Neural cell (in vitro differentiated cells): ENCODE measurements around the gene AZU1. TPM values are rescaled to one million over a fixed set of nuclear protein-coding genes. Genes with fewer than 3 reads are reported as not detected.

ENCODE experiments used
- H2AFZ ChIP-seq: fragments of 200-600, 300-800 bp; sonication (generic), shearing (Covaris generic); 2 replicates; pipeline ENCODE4 v1.6.0; 2014; ENCODE audit warnings: low read depth, mild to moderate bottlenecking, antibody characterized with exemption, low read length, moderate library complexity
- H3F3A ChIP-seq: fragments of 200-600 bp; shearing (Covaris generic); 2 replicates; pipeline ENCODE4 v1.6.1; 2016; ENCODE audit warnings: mild to moderate bottlenecking, moderate library complexity, mixed read lengths, antibody characterized with exemption, low read length; ENCODE audit not compliant: insufficient read depth, poor library complexity, severe bottlenecking
- H3K27ac ChIP-seq: fragments of 200-600, 300-800 bp; sonication (generic), shearing (Covaris generic); 2 replicates; pipeline ENCODE4 v1.5.1; 2014; ENCODE audit warnings: mild to moderate bottlenecking, low read length, moderate library complexity
- H3K27me3 ChIP-seq: fragments of 300-800, 200-600 bp; sonication (generic), shearing (Covaris generic); 2 replicates; pipeline ENCODE4 v1.6.0; 2014; ENCODE audit warnings: mild to moderate bottlenecking, low read depth, low read length, moderate library complexity; ENCODE audit not compliant: insufficient read depth
- H3K36me3 ChIP-seq: fragments of 300-800, 200-600 bp; sonication (generic), shearing (Covaris generic); 2 replicates; pipeline ENCODE4 v1.5.1; 2014; ENCODE audit warnings: mild to moderate bottlenecking, antibody characterized with exemption, low read length, moderate library complexity; ENCODE audit not compliant: insufficient read depth
- H3K4me2 ChIP-seq: fragments of 300-800, 200-600 bp; sonication (generic), shearing (Covaris generic); 2 replicates; pipeline ENCODE4 v1.6.0; 2014; ENCODE audit warnings: mild to moderate bottlenecking, low read length
- H3K4me3 ChIP-seq: fragments of 300-800, 200-600 bp; sonication (generic), shearing (Covaris generic); 2 replicates; pipeline ENCODE4 v1.5.1; 2014; ENCODE audit warnings: mild to moderate bottlenecking, low read length, moderate library complexity
- H3K79me2 ChIP-seq: fragments of 200-600 bp; shearing (Covaris generic); replicated peaks from 2 replicates; pipeline ENCODE4 v1.6.0; 2014; ENCODE audit warnings: mild to moderate bottlenecking, low read length, moderate library complexity; ENCODE audit not compliant: insufficient read depth
- H3K9ac ChIP-seq: fragments of 300-800, 200-600 bp; sonication (generic), shearing (Covaris generic); 2 replicates; pipeline ENCODE4 v1.6.1; 2016; ENCODE audit warnings: mild to moderate bottlenecking, low read length, mixed read lengths
- H3K9me2 ChIP-seq: fragments of 200-600 bp; shearing (Covaris generic); 2 replicates; pipeline ENCODE4 v1.6.1; 2016; ENCODE audit warnings: mild to moderate bottlenecking, low read length, mixed read lengths; ENCODE audit not compliant: insufficient read depth
- H3K9me3 ChIP-seq: fragments of 200-600, 300-800 bp; sonication (generic), shearing (Covaris generic); 2 replicates; pipeline ENCODE4 v1.6.1; 2016; ENCODE audit warnings: mild to moderate bottlenecking, mixed run types, low read length, moderate library complexity, mixed read lengths
- H4K20me1 ChIP-seq: fragments of 200-600 bp; shearing (Covaris generic); 2 replicates; pipeline ENCODE4 v1.6.1; 2016; ENCODE audit warnings: mild to moderate bottlenecking, mixed run types; ENCODE audit not compliant: insufficient read depth
- CTCF ChIP-seq: fragments of 450-650 bp; IDR thresholded peaks from 2 replicates; pipeline ENCODE4 v1.5.1; 2014; ENCODE audit warnings: antibody characterized with exemption, mild to moderate bottlenecking, moderate library complexity; ENCODE audit not compliant: poor library complexity, severe bottlenecking
- EP300 ChIP-seq: fragments of 450-650 bp; conservative IDR thresholded peaks from 2 replicates; pipeline ENCODE4 v1.6.1; 2014; ENCODE audit warnings: antibody characterized with exemption, mild to moderate bottlenecking, moderate library complexity; ENCODE audit not compliant: poor library complexity, severe bottlenecking
- EZH2 ChIP-seq: fragments of 200-600, 300-800 bp; shearing (Covaris generic), sonication (generic); IDR thresholded peaks from 2 replicates; pipeline ENCODE4 v1.6.1; 2014; ENCODE audit warnings: antibody characterized with exemption, low read length, borderline replicate concordance, mild to moderate bottlenecking; ENCODE audit not compliant: insufficient read depth, poor library complexity, severe bottlenecking
- MXI1 ChIP-seq: fragments of 450-650 bp; conservative IDR thresholded peaks from 2 replicates; pipeline ENCODE4 v1.6.1; 2014; ENCODE audit warnings: antibody characterized with exemption, mild to moderate bottlenecking; ENCODE audit not compliant: poor library complexity, severe bottlenecking
- POLR2AphosphoS5 ChIP-seq: IDR thresholded peaks from 2 replicates; pipeline ENCODE4 v1.6.1; 2012
- RAD21 ChIP-seq: fragments of 450-650 bp; conservative IDR thresholded peaks from 2 replicates; pipeline ENCODE4 v1.6.1; 2014; ENCODE audit warnings: antibody characterized with exemption, mild to moderate bottlenecking, moderate library complexity
- SMC3 ChIP-seq: fragments of 450-650 bp; conservative IDR thresholded peaks from 2 replicates; pipeline ENCODE4 v1.6.1; 2014; ENCODE audit warnings: antibody characterized with exemption, mild to moderate bottlenecking, moderate library complexity; ENCODE audit not compliant: poor library complexity
- TAF1 ChIP-seq: IDR thresholded peaks from 2 replicates; pipeline ENCODE4 v1.6.1; 2012; ENCODE audit warnings: low read depth
- polyA plus RNA-seq: library from polyadenylated mRNA; depleted of rRNA; stranded (reverse); fragments of >200 nt; gene quantifications from 2 replicates; pipeline ENCODE4 v1.2.3, GENCODE V29; 2014
- TF ChIP-seq, protein P1 (sequence below): IDR thresholded peaks from 2 replicates; pipeline ENCODE4 v1.6.1; 2012; ENCODE audit warnings: borderline replicate concordance

Gene AZU1
- polyA plus RNA-seq, 1 donor from 2014 or later: 1.1 TPM

- H3K79me2 ChIP-seq: peaks cover 42% of the 10 kb centered on the region
- H3K4me2 ChIP-seq: no peak overlapping the region
- peak overlapping the region; percentile 90 for H3K27ac ChIP-seq
- peak overlapping the region; percentile 88 for H3K9ac ChIP-seq
- no peaks in the 10 kb centered on the region for H3K9me3 ChIP-seq
- peak overlapping the region; percentile 75 for H3K4me3 ChIP-seq
- TF ChIP-seq, protein P1, sequence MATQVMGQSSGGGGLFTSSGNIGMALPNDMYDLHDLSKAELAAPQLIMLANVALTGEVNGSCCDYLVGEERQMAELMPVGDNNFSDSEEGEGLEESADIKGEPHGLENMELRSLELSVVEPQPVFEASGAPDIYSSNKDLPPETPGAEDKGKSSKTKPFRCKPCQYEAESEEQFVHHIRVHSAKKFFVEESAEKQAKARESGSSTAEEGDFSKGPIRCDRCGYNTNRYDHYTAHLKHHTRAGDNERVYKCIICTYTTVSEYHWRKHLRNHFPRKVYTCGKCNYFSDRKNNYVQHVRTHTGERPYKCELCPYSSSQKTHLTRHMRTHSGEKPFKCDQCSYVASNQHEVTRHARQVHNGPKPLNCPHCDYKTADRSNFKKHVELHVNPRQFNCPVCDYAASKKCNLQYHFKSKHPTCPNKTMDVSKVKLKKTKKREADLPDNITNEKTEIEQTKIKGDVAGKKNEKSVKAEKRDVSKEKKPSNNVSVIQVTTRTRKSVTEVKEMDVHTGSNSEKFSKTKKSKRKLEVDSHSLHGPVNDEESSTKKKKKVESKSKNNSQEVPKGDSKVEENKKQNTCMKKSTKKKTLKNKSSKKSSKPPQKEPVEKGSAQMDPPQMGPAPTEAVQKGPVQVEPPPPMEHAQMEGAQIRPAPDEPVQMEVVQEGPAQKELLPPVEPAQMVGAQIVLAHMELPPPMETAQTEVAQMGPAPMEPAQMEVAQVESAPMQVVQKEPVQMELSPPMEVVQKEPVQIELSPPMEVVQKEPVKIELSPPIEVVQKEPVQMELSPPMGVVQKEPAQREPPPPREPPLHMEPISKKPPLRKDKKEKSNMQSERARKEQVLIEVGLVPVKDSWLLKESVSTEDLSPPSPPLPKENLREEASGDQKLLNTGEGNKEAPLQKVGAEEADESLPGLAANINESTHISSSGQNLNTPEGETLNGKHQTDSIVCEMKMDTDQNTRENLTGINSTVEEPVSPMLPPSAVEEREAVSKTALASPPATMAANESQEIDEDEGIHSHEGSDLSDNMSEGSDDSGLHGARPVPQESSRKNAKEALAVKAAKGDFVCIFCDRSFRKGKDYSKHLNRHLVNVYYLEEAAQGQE: peak; percentile 13
- TF ChIP-seq SMC3: no peak
- no peak for TF ChIP-seq TAF1
- TF ChIP-seq EZH2: no peak
- TF ChIP-seq EP300: no peak
- TF ChIP-seq MXI1: peak; percentile 54
- H3K9me2 ChIP-seq: no peaks in the 10 kb centered on the region
- no peaks in the 10 kb centered on the region for H4K20me1 ChIP-seq
- no peaks in the 10 kb centered on the region for H3K27me3 ChIP-seq
- no peaks in the 10 kb centered on the region for H3K36me3 ChIP-seq
- no peaks in the 10 kb centered on the region for H3F3A ChIP-seq
- H2AFZ ChIP-seq: peak overlapping the region; percentile 27
These were observed 6.3 kb upstream of the AZU1 start for GRCh38 chr19:821231-821824.

DNA sequence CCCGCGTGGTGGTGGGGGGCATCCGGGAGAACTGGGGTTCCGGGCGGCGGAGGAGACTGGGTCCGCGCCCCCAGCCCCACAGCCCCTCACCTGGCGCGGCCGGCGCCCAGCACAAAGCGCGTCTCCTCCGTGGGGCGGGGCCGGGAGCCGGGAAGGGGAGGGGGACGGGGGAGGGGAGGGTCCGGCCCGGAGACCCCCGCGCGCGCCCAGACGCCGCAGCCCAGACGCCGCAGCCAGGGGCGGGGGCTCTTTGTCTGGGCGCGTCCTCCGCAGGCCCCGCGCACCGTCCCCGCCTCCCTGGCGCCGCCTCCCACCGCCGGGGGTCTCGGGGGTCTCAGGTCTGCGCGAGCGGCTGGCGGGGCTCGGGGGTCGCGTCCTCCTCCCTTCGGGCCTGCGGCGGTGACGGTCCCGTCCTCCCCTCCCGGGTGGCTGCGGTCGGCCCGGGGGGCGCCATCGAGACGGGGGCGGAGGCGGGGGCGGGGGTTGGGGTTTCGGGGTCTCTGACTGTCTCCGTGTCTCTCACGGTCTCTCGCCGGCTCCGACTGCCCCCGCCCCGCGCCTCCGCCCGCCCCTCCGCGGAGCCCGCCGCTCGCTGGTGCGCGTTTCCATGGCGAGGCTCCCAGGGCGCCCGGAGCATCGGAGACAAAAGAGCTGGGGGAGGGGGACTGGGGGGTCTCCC lies 5.7 kb upstream of the AZU1 start, which contains the start of gene PLPPR3:
TSS of gene PLPPR3 (minus strand) at position 131 of the 679 bp plus-strand sequence. CDS start 396 bp downstream, outside the sequence.
- Histone ChIP-seq H3K79me2 (peaks cover 42% of the 10 kb centered on the region), H3K36me3 (no peaks in the 10 kb centered on the region), H4K20me1 (no peaks in the 10 kb centered on the region), H3K4me2 (no peak within 1 kb of the TSS), H3F3A (no peaks in the 10 kb centered on the region), H3K27ac (peak within 1 kb of the TSS; percentile 90), H3K9me3 (no peaks in the 10 kb centered on the region), H3K27me3 (no peaks in the 10 kb centered on the region), H3K4me3 (peak within 1 kb of the TSS; percentile 75), H3K9me2 (no peaks in the 10 kb centered on the region), H2AFZ (peak within 1 kb of the TSS; percentile 27), H3K9ac (peak within 1 kb of the TSS; percentile 88)
- TF ChIP-seq SMC3 (no peak), POLR2AphosphoS5 (peak; percentile 40)

- no peak overlapping the region for H2AFZ ChIP-seq
- H3F3A ChIP-seq: no peaks in the 10 kb centered on the region
- no peaks in the 10 kb centered on the region for H4K20me1 ChIP-seq
- H3K9me3 ChIP-seq: no peaks in the 10 kb centered on the region
- peak overlapping the region; percentile 29 for H3K9ac ChIP-seq
- H3K27me3 ChIP-seq: no peaks in the 10 kb centered on the region
- no peak overlapping the region for H3K4me2 ChIP-seq
- H3K9me2 ChIP-seq: no peaks in the 10 kb centered on the region
- H3K4me3 ChIP-seq: no peak overlapping the region
- TF ChIP-seq MXI1 (no peak), SMC3 (no peak), POLR2AphosphoS5 (no peak), EP300 (no peak), CTCF (no peak), EZH2 (no peak), RAD21 (no peak), TAF1 (no peak)
- TF ChIP-seq, protein P1: no peak
- H3K36me3 ChIP-seq: no peaks in the 10 kb centered on the region
- H3K27ac ChIP-seq: no peak overlapping the region
- H3K79me2 ChIP-seq: peaks cover 31% of the 10 kb centered on the region
These were observed 4.0 kb upstream of the AZU1 start for GRCh38 chr19:823565-824121.
